Lung (tissue), 12 donors: Measurements from ENCODE around the gene RERE. TPM values are rescaled to one million over a fixed set of nuclear protein-coding genes. Genes with fewer than 3 reads are reported as not detected.
A peak's percentile ranks its signal among the peaks of the same experiment; 100 is the strongest.

Experiments used
- ATAC-seq: fragments of 200-7000 bp; cut with Tn5 transposase; one replicate; pipeline ENCODE4 v1.9.1; 2020; ENCODE audit warnings: moderate number of reproducible peaks; ENCODE audit not compliant: insufficient read depth, low FRiP score
- DNase-seq, 3 donors: peaks; one replicate each; pipeline ENCODE4 v3.0.0-alpha.2; 2013 to 2017
- H3K27ac ChIP-seq, 2 donors: one replicate each; pipeline ENCODE4 v1.5.1; 2013; ENCODE audit warnings: mild to moderate bottlenecking in 2 of 2, moderate library complexity in 2 of 2, control low read depth in 1 of 2, inconsistent platforms in 1 of 2, low read depth in 1 of 2, low read length in 1 of 2
- H3K27me3 ChIP-seq, 3 donors: one replicate each; pipeline ENCODE4 v1.5.1; 2013; ENCODE audit warnings: low read length in 2 of 3; ENCODE audit not compliant: control insufficient read depth in 3 of 3, insufficient read depth in 3 of 3
- H3K36me3 ChIP-seq, 4 donors: one replicate each; pipeline ENCODE4 v1.5.1; 2013; ENCODE audit warnings: low read length in 4 of 4, mild to moderate bottlenecking in 1 of 4, moderate library complexity in 1 of 4; ENCODE audit not compliant: control insufficient read depth in 4 of 4, insufficient read depth in 4 of 4
- H3K4me1 ChIP-seq, 5 donors: one replicate each; pipeline ENCODE4 v1.5.1; 2013; ENCODE audit warnings: low read length in 5 of 5, mild to moderate bottlenecking in 2 of 5, moderate library complexity in 1 of 5; ENCODE audit not compliant: control insufficient read depth in 5 of 5, insufficient read depth in 5 of 5
- H3K4me3 ChIP-seq: one replicate; pipeline ENCODE4 v1.5.1; 2013; ENCODE audit warnings: mild to moderate bottlenecking, control low read depth, moderate library complexity
- H3K9ac ChIP-seq, 2 donors: one replicate each; pipeline ENCODE4 v1.5.1; 2013; ENCODE audit warnings: low read length in 2 of 2, control low read depth in 1 of 2; ENCODE audit not compliant: insufficient read depth in 1 of 2
- H3K9me3 ChIP-seq, 4 donors: one replicate each; pipeline ENCODE4 v1.5.1; 2013; ENCODE audit warnings: low read length in 3 of 4, mild to moderate bottlenecking in 1 of 4, moderate library complexity in 1 of 4; ENCODE audit not compliant: control insufficient read depth in 4 of 4, insufficient read depth in 3 of 4
- WGBS, 2 donors: extraction: QIAGEN DNeasy Blood & Tissue Kit; methylation state at CpG; one replicate each; pipeline ENCODE4 v1.1.7; 2013; 5-methylcytosine and 5-hydroxymethylcytosine counted together
- polyA plus RNA-seq, 2 donors: library from polyadenylated mRNA; stranded (reverse); fragments of 200-250 nt; gene quantifications; one replicate each; pipeline ENCODE4 v1.2.1, GENCODE V29; 2013
- total RNA-seq, 2 donors: library from RNA; depleted of rRNA in 1 of 2; stranded (reverse); fragments of >200 nt in 1 of 2; gene quantifications; one replicate each; pipeline ENCODE4 v1.2.1, GENCODE V29; 2014 to 2021
- TF ChIP-seq, protein P1 (sequence below): IDR thresholded peaks from 2 replicates; pipeline ENCODE4 v1.5.1; 2012; ENCODE audit warnings: mild to moderate bottlenecking; ENCODE audit errors: control extremely low read depth, extremely low read depth
- donor health status: control.
- donor health status: control.
- donor health status: Bipolar disorder and iron deficiency.
- donor health status: healthy.
- donor health status: DM: yes; HTN: yes; CAD: no.

RERE gene
- total and polyA plus RNA-seq, 4 donors: 21.7 to 207 (median 57.5) TPM

DNA sequence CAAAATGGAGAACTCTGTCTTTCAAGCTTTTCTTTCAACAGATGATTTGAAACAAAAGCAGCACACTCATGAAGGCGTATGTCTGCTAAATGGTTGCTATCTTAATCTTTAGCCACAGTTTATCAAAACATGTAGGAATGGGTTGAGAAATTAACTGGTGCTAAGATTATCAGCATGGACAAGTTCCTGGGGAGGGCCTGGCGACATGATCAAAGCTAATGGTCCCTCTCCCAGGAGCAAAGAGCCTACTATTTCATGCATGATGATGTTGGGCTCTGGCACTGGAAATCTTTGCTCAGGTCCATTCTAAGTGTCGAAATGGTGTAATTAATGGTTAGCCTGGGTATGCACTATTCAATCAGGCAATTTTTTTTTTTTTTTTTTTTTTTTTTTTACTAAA is 407.8 kb downstream of the RERE start:
- ATAC-seq: no peak
- DNase-seq: peak; percentile 51 to 81 (median 79)
- H3K27ac ChIP-seq: peak overlapping the region in 1 of 2 donors; percentile 86
- H3K9me3 ChIP-seq: no peaks in the 10 kb centered on the region
- H3K4me3 ChIP-seq: no peak overlapping the region
- peaks cover 2 to 20% (median 13%) of the 10 kb centered on the region in 4 donors for H3K36me3 ChIP-seq
- peaks cover 19 to 58% (median 51%) of the 10 kb centered on the region in 5 donors for H3K4me1 ChIP-seq
- H3K27me3 ChIP-seq: no peaks in the 10 kb centered on the region
- peak overlapping the region in 1 of 2 donors; percentile 66 for H3K9ac ChIP-seq
- TF ChIP-seq, protein P1, sequence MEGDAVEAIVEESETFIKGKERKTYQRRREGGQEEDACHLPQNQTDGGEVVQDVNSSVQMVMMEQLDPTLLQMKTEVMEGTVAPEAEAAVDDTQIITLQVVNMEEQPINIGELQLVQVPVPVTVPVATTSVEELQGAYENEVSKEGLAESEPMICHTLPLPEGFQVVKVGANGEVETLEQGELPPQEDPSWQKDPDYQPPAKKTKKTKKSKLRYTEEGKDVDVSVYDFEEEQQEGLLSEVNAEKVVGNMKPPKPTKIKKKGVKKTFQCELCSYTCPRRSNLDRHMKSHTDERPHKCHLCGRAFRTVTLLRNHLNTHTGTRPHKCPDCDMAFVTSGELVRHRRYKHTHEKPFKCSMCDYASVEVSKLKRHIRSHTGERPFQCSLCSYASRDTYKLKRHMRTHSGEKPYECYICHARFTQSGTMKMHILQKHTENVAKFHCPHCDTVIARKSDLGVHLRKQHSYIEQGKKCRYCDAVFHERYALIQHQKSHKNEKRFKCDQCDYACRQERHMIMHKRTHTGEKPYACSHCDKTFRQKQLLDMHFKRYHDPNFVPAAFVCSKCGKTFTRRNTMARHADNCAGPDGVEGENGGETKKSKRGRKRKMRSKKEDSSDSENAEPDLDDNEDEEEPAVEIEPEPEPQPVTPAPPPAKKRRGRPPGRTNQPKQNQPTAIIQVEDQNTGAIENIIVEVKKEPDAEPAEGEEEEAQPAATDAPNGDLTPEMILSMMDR: no peak
- 80 to 82% methylated on average over 3 of the region's 3 CpGs for WGBS, 2 donors

DNA sequence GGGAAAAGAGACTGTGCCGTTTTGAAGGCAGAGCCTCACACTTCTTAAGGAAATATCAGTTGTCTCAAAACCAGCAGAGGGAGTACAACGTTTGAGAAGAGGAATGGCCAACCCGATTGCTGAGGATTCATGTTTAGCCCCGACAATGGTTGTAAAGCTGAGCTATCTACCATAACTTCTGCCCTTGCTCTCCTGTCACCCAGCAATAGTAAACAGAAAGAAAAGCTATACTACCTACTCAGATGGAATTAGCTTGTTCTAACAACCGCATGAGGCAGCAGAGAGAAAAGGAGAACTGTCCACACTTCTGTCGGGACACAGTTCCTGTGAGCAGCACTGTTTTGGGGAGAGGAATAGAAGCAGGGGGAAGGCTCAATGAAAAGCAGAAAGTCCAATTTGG is 408.3 kb downstream of the RERE start:
- H3K27me3 ChIP-seq: no peaks in the 10 kb centered on the region
- TF ChIP-seq, protein P1: peak; percentile 8
- peak overlapping the region in 1 of 2 donors; percentile 66 for H3K9ac ChIP-seq
- H3K27ac ChIP-seq: peak overlapping the region; percentile 68 to 86
- 5 to 8% methylated on average over 6 of the region's 6 CpGs for WGBS, 2 donors
- no peaks in the 10 kb centered on the region for H3K9me3 ChIP-seq
- ATAC-seq (peak; percentile 42), DNase-seq (peak; percentile 46 to 86 (median 84))
- peaks cover 2 to 22% (median 14%) of the 10 kb centered on the region in 4 donors for H3K36me3 ChIP-seq
- no peak overlapping the region for H3K4me3 ChIP-seq
- H3K4me1 ChIP-seq: peaks cover 19 to 58% (median 51%) of the 10 kb centered on the region in 5 donors

DNA sequence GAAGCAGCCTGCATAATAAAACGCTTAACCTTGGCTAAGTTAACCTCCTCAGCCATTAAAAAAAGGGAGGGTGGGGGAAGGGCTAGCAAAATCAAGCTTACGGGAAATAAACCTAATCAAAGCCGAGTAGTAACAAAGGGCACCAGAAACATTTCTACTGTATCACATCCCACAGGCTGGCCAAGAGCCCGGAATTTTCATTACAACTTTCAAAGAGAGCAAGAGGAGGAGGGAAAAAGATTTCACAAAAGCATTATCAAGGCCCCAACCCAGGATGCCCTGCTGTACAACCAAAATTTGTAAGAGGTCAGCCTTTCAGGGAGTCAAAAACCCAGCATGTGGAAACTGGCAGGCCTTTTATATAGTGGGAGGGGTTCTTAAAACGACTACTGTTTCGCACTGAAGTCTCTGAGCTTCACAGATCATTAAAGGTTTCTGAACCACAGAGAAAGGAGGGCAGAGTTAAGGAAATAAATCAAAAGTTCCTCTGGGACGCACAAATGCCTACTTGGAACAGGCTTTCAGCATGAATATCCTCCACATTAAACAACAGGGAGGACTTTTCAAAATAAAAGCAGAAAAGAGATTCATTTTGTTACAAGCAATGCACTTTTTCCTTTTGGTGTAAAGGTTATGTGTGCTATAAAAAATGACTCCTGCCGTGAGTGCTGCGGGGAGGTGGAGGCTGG is 409.1 kb downstream of the RERE start:
- Histone ChIP-seq H3K9ac (peak overlapping the region in 1 of 2 donors; percentile 66), H3K36me3 (peaks cover 2 to 19% (median 9%) of the 10 kb centered on the region in 4 donors), H3K9me3 (no peaks in the 10 kb centered on the region), H3K4me1 (peaks cover 15 to 58% (median 51%) of the 10 kb centered on the region in 5 donors), H3K27ac (peak overlapping the region; percentile 86 to 89), H3K4me3 (no peak overlapping the region), H3K27me3 (no peaks in the 10 kb centered on the region)
- TF ChIP-seq, protein P1: no peak
- peak; percentile 85 to 93 (median 91) for DNase-seq
- ATAC-seq: no peak
- WGBS, 2 donors: 42 to 65% methylated on average over 9 of the region's 9 CpGs
